DND-41 (cell line): ENCODE data around the gene CEACAM3.

Source experiments
- CTCF ChIP-seq: IDR thresholded peaks from 2 replicates; pipeline ENCODE4 v1.5.1; 2012; ENCODE audit warnings: borderline replicate concordance, low read length, moderate library complexity, mild to moderate bottlenecking; ENCODE audit not compliant: poor library complexity, severe bottlenecking; ENCODE audit errors: extremely low read depth
- EZH2 ChIP-seq: IDR thresholded peaks from 3 replicates; pipeline ENCODE4 v1.6.1; 2012; ENCODE audit warnings: borderline replicate concordance, low read depth, mild to moderate bottlenecking, moderate library complexity, low read length, inconsistent platforms; ENCODE audit not compliant: severe bottlenecking

- no peak for TF ChIP-seq CTCF
- no peak for TF ChIP-seq EZH2
Observed at GRCh38 chr19:41815301-41815700, 18.9 kb downstream of the CEACAM3 start.
